HepG2 (cell line): ENCODE data around the gene CYP11A1. TPM values are rescaled to one million over a fixed set of nuclear protein-coding genes. Genes with fewer than 3 reads are reported as not detected.
A peak's percentile ranks its signal among the peaks of the same experiment; 100 is the strongest.

ENCODE experiments used
- ARHGAP35 ChIP-seq: sonication (generic); formaldehyde crosslinking; IDR thresholded peaks from 2 replicates; pipeline ENCODE4 v1.9.0; 2022; ENCODE audit warnings: mild to moderate bottlenecking, inconsistent platforms, moderate library complexity, missing genetic modification reagents, borderline replicate concordance
- ERF ChIP-seq: IDR thresholded peaks from 2 replicates; pipeline ENCODE4 v1.6.1; 2018; ENCODE audit warnings: missing biosample characterization, missing genetic modification reagents
- FOXA1 ChIP-seq, 2 experiments: fragments of 450-650 bp in 1 of 2; sonication (generic) in 1 of 2; formaldehyde crosslinking in 1 of 2; IDR thresholded peaks; 2 replicates each; pipeline versions ENCODE4 v1.4.0 to v1.6.1; 2016 to 2020; ENCODE audit warnings: missing genetic modification reagents in 1 of 2
- FOXC1 ChIP-seq: sonication (generic); formaldehyde crosslinking; IDR thresholded peaks from 2 replicates; pipeline ENCODE4 v1.8.0; 2022; ENCODE audit warnings: mild to moderate bottlenecking, missing genetic modification reagents, borderline replicate concordance
- HMGA1 ChIP-seq: sonication (generic); formaldehyde crosslinking; conservative IDR thresholded peaks from 2 replicates; pipeline ENCODE4 v1.4.0; 2020; ENCODE audit warnings: missing genetic modification reagents
- KLF9 ChIP-seq: IDR thresholded peaks from 2 replicates; pipeline ENCODE4 v1.6.1; 2016; ENCODE audit warnings: low read depth
- NR2F6 ChIP-seq, 2 experiments: IDR thresholded peaks; 2 replicates each; pipeline ENCODE4 v1.6.1; 2016; ENCODE audit warnings: antibody characterized with exemption in 1 of 2, mild to moderate bottlenecking in 1 of 2
- RAD21 ChIP-seq: fragments of 450-650 bp; formaldehyde crosslinking; IDR thresholded peaks from 2 replicates; pipeline ENCODE4 v1.5.0; 2020; ENCODE audit warnings: mild to moderate bottlenecking
- ZFP41 ChIP-seq: sonication (generic); formaldehyde crosslinking; IDR thresholded peaks from 2 replicates; pipeline ENCODE4 v1.4.0; 2020; ENCODE audit warnings: mild to moderate bottlenecking, missing genetic modification reagents, borderline replicate concordance
- ZNF10 ChIP-seq: sonication (generic); formaldehyde crosslinking; IDR thresholded peaks from 2 replicates; pipeline ENCODE4 v1.4.0; 2020; ENCODE audit warnings: mild to moderate bottlenecking, low read depth, missing genetic modification reagents, borderline replicate concordance
- polyA plus RNA-seq, 8 experiments: library from polyadenylated mRNA; depleted of rRNA in 3 of 8; stranded (reverse) in 7 of 8; unstranded in 1 of 8; fragments of >200 nt; fragmentation: Illumina TruSeq in 4 of 8; extraction: Trizol in 4 of 8; gene quantifications; 2 replicates each; pipeline versions ENCODE4 v1.2.1 to v1.2.3, GENCODE V29; 2011 to 2016; ENCODE audit warnings: low read depth in 4 of 8, missing spikeins in 1 of 8, mixed read lengths in 1 of 8; ENCODE audit not compliant: insufficient read depth in 1 of 8
- total RNA-seq, 5 experiments: library from RNA; depleted of rRNA; stranded (reverse); fragments of >200 nt; fragmentation: Illumina TruSeq; extraction: Trizol; gene quantifications; 2 replicates each; pipeline ENCODE4 v1.2.3, GENCODE V29; 2016; ENCODE audit warnings: low read depth in 1 of 5
- TF ChIP-seq, protein P1 (sequence below): sonication (generic); formaldehyde crosslinking; conservative IDR thresholded peaks from 2 replicates; pipeline ENCODE4 v1.8.1; 2023; ENCODE audit warnings: missing genetic modification reagents
- TF ChIP-seq, protein P2 (sequence below): sonication (generic); formaldehyde crosslinking; IDR thresholded peaks from 2 replicates; pipeline ENCODE4 v1.4.0; 2020; ENCODE audit warnings: missing genetic modification reagents, borderline replicate concordance
- TF ChIP-seq, protein P3 (sequence below): sonication (generic); formaldehyde crosslinking; conservative IDR thresholded peaks from 2 replicates; pipeline ENCODE4 v1.4.0; 2020; ENCODE audit warnings: missing genetic modification reagents
- TF ChIP-seq, protein P4 (sequence below): sonication (generic); formaldehyde crosslinking; IDR thresholded peaks from 2 replicates; pipeline ENCODE4 v1.5.1; 2020; ENCODE audit warnings: mild to moderate bottlenecking, missing genetic modification reagents
- TF ChIP-seq, protein P5 (sequence below): sonication (generic); formaldehyde crosslinking; IDR thresholded peaks from 2 replicates; pipeline ENCODE4 v1.4.0; 2020; ENCODE audit warnings: missing genetic modification reagents

Gene CYP11A1
- total and polyA plus RNA-seq, 2 of the 13 experiments (the other 11 are each of a cell fraction or from before 2014, with no cell fraction given), result 0.66 to 0.92 TPM

DNA sequence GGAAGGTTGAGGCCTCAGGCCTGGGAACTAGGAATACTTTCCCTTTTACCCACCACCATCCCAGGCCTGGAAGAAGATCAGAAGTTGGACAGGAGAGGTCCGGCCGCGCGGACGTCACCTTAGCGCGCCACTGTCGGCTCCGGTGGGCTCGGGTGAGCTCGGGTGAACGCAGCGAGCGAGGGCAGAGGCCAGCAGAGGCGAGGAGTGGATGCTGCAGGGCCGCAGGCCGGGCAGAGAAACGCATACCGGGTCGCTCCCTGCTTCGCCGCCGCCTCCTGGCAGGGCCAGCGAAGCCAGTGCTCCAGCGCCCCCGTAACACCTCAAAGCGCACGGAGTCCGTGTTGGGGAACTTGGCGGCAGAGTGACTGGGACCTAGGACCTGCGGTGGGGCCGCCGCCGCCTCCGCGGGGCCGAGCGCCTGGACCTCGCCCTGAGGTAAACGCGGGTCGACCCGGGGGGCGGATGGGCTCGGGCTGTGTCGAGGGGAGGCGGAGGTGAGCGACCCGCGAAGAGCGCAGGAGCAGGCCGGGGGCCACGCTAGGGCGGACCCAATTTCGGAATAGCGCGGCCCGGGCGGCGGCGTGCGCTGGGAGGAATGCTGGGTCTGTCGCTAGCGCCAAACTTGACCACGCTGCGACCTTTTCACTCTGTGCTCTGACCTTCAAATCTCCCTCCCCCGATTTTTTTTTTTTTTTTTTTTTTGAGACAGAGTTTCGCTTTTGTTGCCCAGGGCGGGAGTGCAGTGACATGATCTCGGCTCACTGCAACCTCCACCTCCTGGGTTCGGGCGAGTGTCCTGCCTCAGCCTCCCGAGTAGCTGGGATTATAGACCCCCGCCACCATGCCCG lies 1.6 kb downstream of the CYP11A1 start (continued):
- TF ChIP-seq, protein P1, sequence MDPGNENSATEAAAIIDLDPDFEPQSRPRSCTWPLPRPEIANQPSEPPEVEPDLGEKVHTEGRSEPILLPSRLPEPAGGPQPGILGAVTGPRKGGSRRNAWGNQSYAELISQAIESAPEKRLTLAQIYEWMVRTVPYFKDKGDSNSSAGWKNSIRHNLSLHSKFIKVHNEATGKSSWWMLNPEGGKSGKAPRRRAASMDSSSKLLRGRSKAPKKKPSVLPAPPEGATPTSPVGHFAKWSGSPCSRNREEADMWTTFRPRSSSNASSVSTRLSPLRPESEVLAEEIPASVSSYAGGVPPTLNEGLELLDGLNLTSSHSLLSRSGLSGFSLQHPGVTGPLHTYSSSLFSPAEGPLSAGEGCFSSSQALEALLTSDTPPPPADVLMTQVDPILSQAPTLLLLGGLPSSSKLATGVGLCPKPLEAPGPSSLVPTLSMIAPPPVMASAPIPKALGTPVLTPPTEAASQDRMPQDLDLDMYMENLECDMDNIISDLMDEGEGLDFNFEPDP, result no peak
- TF ChIP-seq RAD21 (CRISPR knock-in tag), result no peak
- no peak for TF ChIP-seq FOXA1 (IDR thresholded peaks at IDR 0.05)
- no peak for TF ChIP-seq FOXA1 (CRISPR knock-in tag; IDR thresholded peaks at IDR 0.05)
- TF ChIP-seq, protein P2, sequence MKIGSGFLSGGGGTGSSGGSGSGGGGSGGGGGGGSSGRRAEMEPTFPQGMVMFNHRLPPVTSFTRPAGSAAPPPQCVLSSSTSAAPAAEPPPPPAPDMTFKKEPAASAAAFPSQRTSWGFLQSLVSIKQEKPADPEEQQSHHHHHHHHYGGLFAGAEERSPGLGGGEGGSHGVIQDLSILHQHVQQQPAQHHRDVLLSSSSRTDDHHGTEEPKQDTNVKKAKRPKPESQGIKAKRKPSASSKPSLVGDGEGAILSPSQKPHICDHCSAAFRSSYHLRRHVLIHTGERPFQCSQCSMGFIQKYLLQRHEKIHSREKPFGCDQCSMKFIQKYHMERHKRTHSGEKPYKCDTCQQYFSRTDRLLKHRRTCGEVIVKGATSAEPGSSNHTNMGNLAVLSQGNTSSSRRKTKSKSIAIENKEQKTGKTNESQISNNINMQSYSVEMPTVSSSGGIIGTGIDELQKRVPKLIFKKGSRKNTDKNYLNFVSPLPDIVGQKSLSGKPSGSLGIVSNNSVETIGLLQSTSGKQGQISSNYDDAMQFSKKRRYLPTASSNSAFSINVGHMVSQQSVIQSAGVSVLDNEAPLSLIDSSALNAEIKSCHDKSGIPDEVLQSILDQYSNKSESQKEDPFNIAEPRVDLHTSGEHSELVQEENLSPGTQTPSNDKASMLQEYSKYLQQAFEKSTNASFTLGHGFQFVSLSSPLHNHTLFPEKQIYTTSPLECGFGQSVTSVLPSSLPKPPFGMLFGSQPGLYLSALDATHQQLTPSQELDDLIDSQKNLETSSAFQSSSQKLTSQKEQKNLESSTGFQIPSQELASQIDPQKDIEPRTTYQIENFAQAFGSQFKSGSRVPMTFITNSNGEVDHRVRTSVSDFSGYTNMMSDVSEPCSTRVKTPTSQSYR, result no peak; the same call in 1 of the 2 replicates
- TF ChIP-seq, protein P3, sequence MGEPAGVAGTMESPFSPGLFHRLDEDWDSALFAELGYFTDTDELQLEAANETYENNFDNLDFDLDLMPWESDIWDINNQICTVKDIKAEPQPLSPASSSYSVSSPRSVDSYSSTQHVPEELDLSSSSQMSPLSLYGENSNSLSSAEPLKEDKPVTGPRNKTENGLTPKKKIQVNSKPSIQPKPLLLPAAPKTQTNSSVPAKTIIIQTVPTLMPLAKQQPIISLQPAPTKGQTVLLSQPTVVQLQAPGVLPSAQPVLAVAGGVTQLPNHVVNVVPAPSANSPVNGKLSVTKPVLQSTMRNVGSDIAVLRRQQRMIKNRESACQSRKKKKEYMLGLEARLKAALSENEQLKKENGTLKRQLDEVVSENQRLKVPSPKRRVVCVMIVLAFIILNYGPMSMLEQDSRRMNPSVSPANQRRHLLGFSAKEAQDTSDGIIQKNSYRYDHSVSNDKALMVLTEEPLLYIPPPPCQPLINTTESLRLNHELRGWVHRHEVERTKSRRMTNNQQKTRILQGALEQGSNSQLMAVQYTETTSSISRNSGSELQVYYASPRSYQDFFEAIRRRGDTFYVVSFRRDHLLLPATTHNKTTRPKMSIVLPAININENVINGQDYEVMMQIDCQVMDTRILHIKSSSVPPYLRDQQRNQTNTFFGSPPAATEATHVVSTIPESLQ, result no peak
- TF ChIP-seq, protein P4, sequence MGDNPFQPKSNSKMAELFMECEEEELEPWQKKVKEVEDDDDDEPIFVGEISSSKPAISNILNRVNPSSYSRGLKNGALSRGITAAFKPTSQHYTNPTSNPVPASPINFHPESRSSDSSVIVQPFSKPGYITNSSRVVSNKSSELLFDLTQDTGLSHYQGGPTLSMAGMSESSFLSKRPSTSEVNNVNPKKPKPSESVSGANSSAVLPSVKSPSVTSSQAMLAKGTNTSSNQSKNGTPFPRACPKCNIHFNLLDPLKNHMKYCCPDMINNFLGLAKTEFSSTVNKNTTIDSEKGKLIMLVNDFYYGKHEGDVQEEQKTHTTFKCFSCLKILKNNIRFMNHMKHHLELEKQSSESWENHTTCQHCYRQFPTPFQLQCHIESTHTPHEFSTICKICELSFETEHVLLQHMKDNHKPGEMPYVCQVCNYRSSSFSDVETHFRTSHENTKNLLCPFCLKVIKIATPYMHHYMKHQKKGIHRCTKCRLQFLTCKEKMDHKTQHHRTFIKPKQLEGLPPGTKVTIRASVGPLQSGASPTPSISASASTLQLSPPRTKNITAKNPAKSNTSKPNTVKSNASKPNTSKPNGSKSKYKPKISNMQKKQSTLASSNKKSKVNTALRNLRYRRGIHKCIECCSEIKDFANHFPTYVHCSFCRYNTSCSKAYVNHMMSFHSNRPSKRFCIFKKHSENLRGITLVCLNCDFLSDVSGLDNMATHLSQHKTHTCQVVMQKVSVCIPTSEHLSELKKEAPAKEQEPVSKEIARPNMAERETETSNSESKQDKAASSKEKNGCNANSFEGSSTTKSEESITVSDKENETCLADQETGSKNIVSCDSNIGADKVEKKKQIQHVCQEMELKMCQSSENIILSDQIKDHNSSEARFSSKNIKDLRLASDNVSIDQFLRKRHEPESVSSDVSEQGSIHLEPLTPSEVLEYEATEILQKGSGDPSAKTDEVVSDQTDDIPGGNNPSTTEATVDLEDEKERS, result no peak
- TF ChIP-seq FOXC1 (CRISPR knock-in tag), result 0 out of 2 replicates have a peak, but pooled peaks have one; percentile 32
- no peak for TF ChIP-seq ERF (CRISPR knock-in tag)
- no peak for TF ChIP-seq HMGA1 (CRISPR knock-in tag)
- TF ChIP-seq, protein P5, sequence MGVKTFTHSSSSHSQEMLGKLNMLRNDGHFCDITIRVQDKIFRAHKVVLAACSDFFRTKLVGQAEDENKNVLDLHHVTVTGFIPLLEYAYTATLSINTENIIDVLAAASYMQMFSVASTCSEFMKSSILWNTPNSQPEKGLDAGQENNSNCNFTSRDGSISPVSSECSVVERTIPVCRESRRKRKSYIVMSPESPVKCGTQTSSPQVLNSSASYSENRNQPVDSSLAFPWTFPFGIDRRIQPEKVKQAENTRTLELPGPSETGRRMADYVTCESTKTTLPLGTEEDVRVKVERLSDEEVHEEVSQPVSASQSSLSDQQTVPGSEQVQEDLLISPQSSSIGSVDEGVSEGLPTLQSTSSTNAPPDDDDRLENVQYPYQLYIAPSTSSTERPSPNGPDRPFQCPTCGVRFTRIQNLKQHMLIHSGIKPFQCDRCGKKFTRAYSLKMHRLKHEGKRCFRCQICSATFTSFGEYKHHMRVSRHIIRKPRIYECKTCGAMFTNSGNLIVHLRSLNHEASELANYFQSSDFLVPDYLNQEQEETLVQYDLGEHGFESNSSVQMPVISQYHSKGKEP (CRISPR knock-in tag), result no peak
- TF ChIP-seq KLF9 (CRISPR knock-in tag), result no peak
- TF ChIP-seq ZNF10 (CRISPR knock-in tag), result no peak
- TF ChIP-seq ZFP41 (CRISPR knock-in tag), result no peak
- peak; percentile 71; the same call in 1 of the 2 replicates for TF ChIP-seq ARHGAP35 (CRISPR knock-in tag)
- TF ChIP-seq NR2F6 (IDR thresholded peaks at IDR 0.05), result no peak
- peak; percentile 16; the same call in 1 of the 2 replicates for TF ChIP-seq NR2F6 (CRISPR knock-in tag; IDR thresholded peaks at IDR 0.05)
